IMR-90 (cell line): ENCODE results near the gene KCNV2. TPM values are rescaled to one million over a fixed set of nuclear protein-coding genes. Genes with fewer than 3 reads are reported as not detected.
A peak's percentile ranks its signal among the peaks of the same experiment; 100 is the strongest.

Experiments
- ATAC-seq: fragments of 200-7000 bp; cut with Tn5 transposase; 2 replicates; pipeline ENCODE4 v1.9.1; 2020; ENCODE audit warnings: low read depth, mild to moderate bottlenecking, moderate library complexity
- BruUV-seq: library from RNA; stranded (reverse); fragments of 400-500 nt; replicated peaks from 2 replicates; lab custom pipeline; 2021; lab: Mats Ljungman, UMichigan
- CTCF ChIA-PET: fragments of 300-600 bp; formaldehyde crosslinking; extraction: SDS; loops from one replicate; lab custom pipeline; 2021; ENCODE audit warnings: antibody characterized with exemption; lab: Yijun Ruan, JAX
- POLR2A ChIA-PET: fragments of 300-600 bp; sonication (Branson Sonifier 250); formaldehyde crosslinking; loops from one replicate; lab custom pipeline; 2022; ENCODE audit warnings: antibody characterized with exemption; ENCODE audit not compliant: unreplicated experiment; lab: Charles Lee
- DNase-seq: peaks from one replicate; pipeline ENCODE4 v3.0.0; 2013
- H2AFZ ChIP-seq: replicated peaks from 2 replicates; pipeline ENCODE3; 2013; ENCODE audit warnings: low read length, mild to moderate bottlenecking; ENCODE audit not compliant: poor library complexity
- H2AK5ac ChIP-seq: 2 replicates; pipeline ENCODE4 v1.6.1; 2013; ENCODE audit warnings: low read depth, low read length, inconsistent platforms
- H2AK9ac ChIP-seq: replicated peaks from 2 replicates; pipeline ENCODE3; 2013; ENCODE audit warnings: mild to moderate bottlenecking, low read depth, low read length, moderate library complexity; ENCODE audit not compliant: poor library complexity
- H2BK120ac ChIP-seq: 2 replicates; pipeline ENCODE4 v1.6.1; 2013; ENCODE audit warnings: low read depth, low read length, inconsistent platforms
- H2BK15ac ChIP-seq: 3 replicates; pipeline ENCODE4 v1.6.1; 2013; ENCODE audit warnings: low read depth, low read length, inconsistent platforms
- H2BK20ac ChIP-seq: 2 replicates; pipeline ENCODE4 v1.6.1; 2013; ENCODE audit warnings: low read depth, mild to moderate bottlenecking, inconsistent platforms, low read length, moderate library complexity
- H2BK5ac ChIP-seq: 2 replicates; pipeline ENCODE4 v1.6.1; 2013; ENCODE audit warnings: mild to moderate bottlenecking, low read depth, low read length, inconsistent platforms; ENCODE audit not compliant: poor library complexity, severe bottlenecking
- H3K14ac ChIP-seq: replicated peaks from 2 replicates; pipeline ENCODE4 v1.6.1; 2013; ENCODE audit warnings: low read depth, low read length, inconsistent platforms
- H3K18ac ChIP-seq: 2 replicates; pipeline ENCODE4 v1.6.1; 2013; ENCODE audit warnings: low read depth, low read length, control low read depth
- H3K23ac ChIP-seq: 2 replicates; pipeline ENCODE4 v1.6.1; 2013; ENCODE audit warnings: low read depth, low read length, inconsistent platforms
- H3K27ac ChIP-seq: 2 replicates; pipeline ENCODE4 v1.5.1; 2013; ENCODE audit warnings: mild to moderate bottlenecking, control low read depth, low read length; ENCODE audit not compliant: insufficient read depth
- H3K27me3 ChIP-seq: 2 replicates; pipeline ENCODE4 v1.6.1; 2013; ENCODE audit warnings: low read length; ENCODE audit not compliant: control insufficient read depth, insufficient read depth
- H3K36me3 ChIP-seq: 2 replicates; pipeline ENCODE4 v1.6.1; 2013; ENCODE audit warnings: low read length, mixed read lengths; ENCODE audit not compliant: control insufficient read depth, insufficient read depth
- H3K4ac ChIP-seq: 2 replicates; pipeline ENCODE4 v1.6.1; 2013; ENCODE audit warnings: low read depth, low read length, inconsistent platforms
- H3K4me1 ChIP-seq: 2 replicates; pipeline ENCODE4 v1.6.1; 2013; ENCODE audit warnings: low read length, mixed read lengths; ENCODE audit not compliant: control insufficient read depth, insufficient read depth
- H3K4me2 ChIP-seq: 2 replicates; pipeline ENCODE4 v1.6.1; 2013; ENCODE audit warnings: low read depth, mild to moderate bottlenecking, control low read depth, low read length, moderate library complexity
- H3K4me3 ChIP-seq: 2 replicates; pipeline ENCODE4 v1.5.1; 2013; ENCODE audit warnings: low read depth, mild to moderate bottlenecking, control low read depth, low read length, moderate library complexity; ENCODE audit not compliant: insufficient read depth
- H3K56ac ChIP-seq: 2 replicates; pipeline ENCODE4 v1.6.1; 2013; ENCODE audit warnings: low read length, inconsistent platforms; ENCODE audit not compliant: insufficient read depth; ENCODE audit errors: extremely low read depth
- H3K79me1 ChIP-seq, 2 experiments: 2 replicates each; pipeline ENCODE4 v1.6.1; 2013; ENCODE audit warnings: low read length in 2 of 2, inconsistent platforms in 1 of 2, low read depth in 1 of 2
- H3K9ac ChIP-seq: 2 replicates; pipeline ENCODE4 v1.6.1; 2013; ENCODE audit warnings: low read depth, low read length, control low read depth
- H3K9me1 ChIP-seq: 2 replicates; pipeline ENCODE4 v1.6.1; 2013; ENCODE audit warnings: low read length, inconsistent platforms; ENCODE audit not compliant: insufficient read depth
- H3K9me3 ChIP-seq: 2 replicates; pipeline ENCODE4 v1.6.1; 2013; ENCODE audit warnings: low read length; ENCODE audit not compliant: control insufficient read depth, insufficient read depth
- H4K20me1 ChIP-seq: 2 replicates; pipeline ENCODE4 v1.6.1; 2013; ENCODE audit warnings: low read length, inconsistent platforms; ENCODE audit not compliant: insufficient read depth
- H4K5ac ChIP-seq: 2 replicates; pipeline ENCODE4 v1.6.1; 2013; ENCODE audit warnings: mild to moderate bottlenecking, low read depth, low read length, control low read depth
- H4K8ac ChIP-seq, 2 experiments: 2 replicates each; pipeline ENCODE4 v1.6.1; 2013; ENCODE audit warnings: low read depth in 2 of 2, low read length in 2 of 2, control low read depth in 1 of 2, inconsistent platforms in 1 of 2
- H4K91ac ChIP-seq: 2 replicates; pipeline ENCODE4 v1.6.1; 2013; ENCODE audit warnings: low read depth, low read length, inconsistent platforms; ENCODE audit not compliant: insufficient read depth
- BHLHE40 ChIP-seq: fragments of 150-350 bp; IDR thresholded peaks from 2 replicates; pipeline ENCODE4 v1.6.1; 2016; ENCODE audit warnings: mild to moderate bottlenecking, low read depth, low read length
- CEBPB ChIP-seq: IDR thresholded peaks from 2 replicates; pipeline ENCODE4 v1.6.1; 2012; ENCODE audit warnings: low read depth, low read length, improper control_type of control experiment
- CHD1 ChIP-seq: IDR thresholded peaks from 2 replicates; pipeline ENCODE4 v1.6.1; 2012; ENCODE audit warnings: low read depth, low read length, improper control_type of control experiment
- CTCF ChIP-seq: conservative IDR thresholded peaks from 2 replicates; pipeline ENCODE4 v1.5.1; 2012; ENCODE audit warnings: mild to moderate bottlenecking, low read depth, low read length, improper control_type of control experiment
- ELK1 ChIP-seq: fragments of 150-350 bp; IDR thresholded peaks from 2 replicates; pipeline ENCODE4 v1.6.1; 2016; ENCODE audit warnings: low read depth, mild to moderate bottlenecking, low read length, moderate library complexity, borderline replicate concordance
- FOS ChIP-seq: fragments of 150-350 bp; IDR thresholded peaks from 2 replicates; pipeline ENCODE4 v1.6.1; 2016; ENCODE audit warnings: low read depth, low read length
- MAFK ChIP-seq: IDR thresholded peaks from 2 replicates; pipeline ENCODE4 v1.6.1; 2012; ENCODE audit warnings: low read depth, low read length, improper control_type of control experiment
- MAZ ChIP-seq: IDR thresholded peaks from 2 replicates; pipeline ENCODE4 v1.6.1; 2012; ENCODE audit warnings: low read depth, mild to moderate bottlenecking, low read length, improper control_type of control experiment, moderate library complexity, borderline replicate concordance
- MXI1 ChIP-seq: IDR thresholded peaks from 2 replicates; pipeline ENCODE4 v1.6.1; 2012; ENCODE audit warnings: low read depth, mild to moderate bottlenecking, low read length, moderate library complexity, borderline replicate concordance
- NFE2L2 ChIP-seq: fragments of 150-350 bp; IDR thresholded peaks from 2 replicates; pipeline ENCODE4 v1.6.1; 2016; ENCODE audit warnings: low read depth, mild to moderate bottlenecking, low read length
- POLR2A ChIP-seq: IDR thresholded peaks from 2 replicates; pipeline ENCODE4 v1.6.1; 2012; ENCODE audit warnings: mild to moderate bottlenecking, low read depth, low read length
- RAD21 ChIP-seq: IDR thresholded peaks from 2 replicates; pipeline ENCODE4 v1.6.1; 2012; ENCODE audit warnings: low read length, improper control_type of control experiment
- RCOR1 ChIP-seq: IDR thresholded peaks from 2 replicates; pipeline ENCODE4 v1.6.1; 2012; ENCODE audit warnings: mild to moderate bottlenecking, low read length, improper control_type of control experiment; ENCODE audit not compliant: insufficient replicate concordance
- RFX5 ChIP-seq: IDR thresholded peaks from 2 replicates; pipeline ENCODE4 v1.8.0; 2012; ENCODE audit warnings: low read depth, mild to moderate bottlenecking, low read length, moderate library complexity
- SMC3 ChIP-seq: fragments of 150-350 bp; IDR thresholded peaks from 2 replicates; pipeline ENCODE4 v1.6.1; 2016; ENCODE audit warnings: low read depth, mild to moderate bottlenecking, antibody characterized with exemption, low read length, moderate library complexity
- USF2 ChIP-seq: fragments of 150-350 bp; IDR thresholded peaks from 2 replicates; pipeline ENCODE4 v1.6.1; 2017; ENCODE audit warnings: mild to moderate bottlenecking, antibody characterized with exemption, low read length, low read depth
- WGBS, 2 experiments: methylation state at CpG; one replicate each; pipeline versions ENCODE4 v1.1.5 to v1.1.7; 2013; ENCODE audit warnings: missing lambda C conversion rate in 2 of 2; ENCODE audit not compliant: insufficient read length in 1 of 2; ENCODE audit errors: extremely low coverage in 2 of 2; 5-methylcytosine and 5-hydroxymethylcytosine counted together
- dilution Hi-C: fragments of 300-500 bp; cut with HindIII; formaldehyde crosslinking; loops from one replicate; pipeline ENCODE4 v1.14.3; 2018; ENCODE audit warnings: low sequenced_read_pairs; ENCODE audit not compliant: unreplicated experiment
- in situ Hi-C: fragments of 300-500 bp; cut with MboI; formaldehyde crosslinking; loops from 3 replicates; pipeline ENCODE4 v1.14.3; 2019; ENCODE audit warnings: low sequenced_read_pairs, inconsistent platforms, mixed read lengths
- intact Hi-C: fragments of 100-400 bp; cut with micrococcal nuclease; formaldehyde crosslinking; loops from 2 replicates; pipeline ENCODE4 v1.10.0; 2022
- polyA plus RNA-seq, 3 experiments: library from polyadenylated mRNA; depleted of rRNA; stranded (reverse); fragments of >200 nt; gene quantifications; 2 replicates each; pipeline ENCODE4 v1.2.3, GENCODE V29; 2012; ENCODE audit warnings: low replicate concordance in 1 of 3
- total RNA-seq: library from RNA; depleted of rRNA; stranded (reverse); fragments of >200 nt; gene quantifications from 2 replicates; pipeline ENCODE4 v1.2.3, GENCODE V29; 2012

KCNV2 gene
- total and polyA plus RNA-seq, 2 of the 4 experiments (the other 2 are of a cell fraction): not detected

GRCh38 chr9:2749485-2749884, 32.2 kb downstream of the KCNV2 start:
- Histone ChIP-seq H3K9me1 (no peaks in the 10 kb centered on the region), H2AFZ (no peak overlapping the region), H3K56ac (no peak overlapping the region), H3K79me1 (peaks cover 3 to 6% of the 10 kb centered on the region in 2 experiments; a peak in 2 of 4 replicates), H4K91ac (no peak overlapping the region), H3K4me3 (no peak overlapping the region), H3K14ac (no peak overlapping the region), H3K36me3 (peaks cover 6% of the 10 kb centered on the region), H3K4me1 (no peaks in the 10 kb centered on the region), H3K4ac (no peak overlapping the region), H2AK5ac (no peak overlapping the region), H2BK120ac (no peak overlapping the region), H2BK5ac (no peak overlapping the region), H3K4me2 (no peak overlapping the region), H3K23ac (no peak overlapping the region), H3K18ac (no peak overlapping the region), H2BK15ac (no peak overlapping the region), H3K9me3 (no peaks in the 10 kb centered on the region), H4K20me1 (no peaks in the 10 kb centered on the region), H3K27ac (no peak overlapping the region), H3K27me3 (no peaks in the 10 kb centered on the region), H2BK20ac (no peak overlapping the region), H4K8ac (no peak overlapping the region), H4K5ac (no peak overlapping the region), H3K9ac (no peak overlapping the region), H2AK9ac (no peak overlapping the region)
- DNase-seq (peak; percentile 46), ATAC-seq (no peak)
- CTCF ChIA-PET: no interaction called here
- in situ Hi-C loops: no loop called here
- intact Hi-C loops: no loop called here
- POLR2A ChIA-PET: no interaction called here
- WGBS, 2 experiments: no CpG with 5 or more reads among the region's 2 CpGs
- BruUV-seq: no TSS peak
- no peak for TF ChIP-seq MAZ
- TF ChIP-seq RFX5: no peak
- no peak for TF ChIP-seq USF2
- TF ChIP-seq RCOR1: no peak
- TF ChIP-seq RAD21: no peak
- TF ChIP-seq MXI1: no peak
- TF ChIP-seq NFE2L2: no peak
- no peak for TF ChIP-seq BHLHE40
- TF ChIP-seq CEBPB: no peak
- no peak for TF ChIP-seq POLR2A
- no peak for TF ChIP-seq SMC3
- TF ChIP-seq FOS: no peak
- no peak for TF ChIP-seq CHD1
- TF ChIP-seq MAFK: no peak
- TF ChIP-seq ELK1: no peak
- no peak for TF ChIP-seq CTCF
- dilution Hi-C loops: no loop called here
